HG03280 (cell line): ENCODE measurements around the gene TLL1.

Experiments used
- ATAC-seq: cut with Tn5 transposase; IDR thresholded peaks from one replicate; pipeline ENCODE4 v1.9.1; 2021; ENCODE audit warnings: mild to moderate bottlenecking, moderate library complexity; ENCODE audit not compliant: unreplicated experiment

Gene TLL1

GRCh38 chr4:165872461-165873297 lies at the start of gene TLL1:
TSS of gene TLL1 (plus strand) at chr4:165873237. CDS start at chr4:165873905, 668 bp downstream.
- no peak for ATAC-seq

GRCh38 chr4:165826166-165826565 lies 46.9 kb upstream of the TLL1 start:
- no peak for ATAC-seq

- ATAC-seq, result no peak
Observed at GRCh38 chr4:165827018-165827417, 46.0 kb upstream of the TLL1 start.

DNA sequence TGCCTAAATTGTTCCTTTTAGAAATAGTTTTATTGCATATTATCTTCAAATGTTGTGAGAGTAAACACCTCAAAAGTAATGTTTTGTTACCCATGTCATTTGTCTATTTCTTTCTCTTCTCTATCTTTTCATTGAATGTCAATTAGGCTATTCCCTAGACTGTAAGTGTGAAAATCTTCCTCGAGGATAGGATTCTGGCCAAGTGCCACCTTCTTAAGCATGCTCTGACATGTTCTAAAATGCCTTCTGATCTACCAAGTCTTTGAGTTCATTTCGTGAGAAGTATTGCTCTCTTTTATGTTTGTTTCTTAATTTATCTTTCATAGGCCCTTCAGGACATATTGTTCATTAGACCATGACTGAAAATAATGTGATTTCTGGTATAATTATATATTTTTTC lies 44.1 kb upstream of the TLL1 start:
- ATAC-seq, result no peak

GRCh38 chr4:165834116-165834515 lies 38.9 kb upstream of the TLL1 start:
- no peak for ATAC-seq

- no peak for ATAC-seq
Observed at GRCh38 chr4:165838575-165838974, 34.5 kb upstream of the TLL1 start.

GRCh38 chr4:165839615-165840333 lies 33.3 kb upstream of the TLL1 start:
- no peak for ATAC-seq

GRCh38 chr4:165842684-165843083 lies 30.4 kb upstream of the TLL1 start:
- ATAC-seq, result no peak

DNA sequence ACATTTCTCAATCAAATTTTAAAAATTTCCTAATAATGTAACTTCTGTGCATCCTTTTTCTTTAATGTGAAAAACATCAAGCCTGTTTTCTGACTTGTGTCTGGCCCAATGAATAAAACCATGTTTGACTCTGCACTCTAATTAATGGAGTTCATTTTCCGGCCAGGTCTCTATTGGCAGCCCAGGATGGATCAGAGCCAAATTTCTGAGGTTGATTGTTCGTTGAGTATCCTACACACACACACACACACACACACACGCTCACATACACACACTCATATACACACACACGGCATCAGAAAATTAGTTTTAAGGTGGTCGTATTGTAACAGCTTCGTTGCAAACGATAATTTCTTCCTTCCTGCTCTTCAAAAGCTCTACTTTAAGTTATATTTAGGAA lies 28.9 kb upstream of the TLL1 start:
- no peak for ATAC-seq

DNA sequence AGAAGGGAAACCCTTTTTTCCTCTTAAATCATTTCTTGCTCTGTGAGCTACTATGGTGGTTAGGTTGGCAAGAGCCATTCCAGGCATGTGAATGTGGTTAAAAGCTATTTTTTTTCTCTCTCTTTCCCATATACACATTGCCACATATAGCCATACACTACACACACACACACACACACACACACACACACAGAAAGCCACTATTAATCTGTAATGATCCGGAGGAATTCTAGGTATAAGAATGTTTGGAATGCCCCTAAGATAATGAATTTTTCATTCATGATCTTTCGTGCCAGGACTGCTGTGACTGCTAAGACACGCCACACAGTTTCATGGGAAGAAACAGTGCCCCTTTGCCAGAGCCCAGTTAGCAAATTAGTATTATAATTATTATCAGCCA lies 21.8 kb upstream of the TLL1 start:
- no peak for ATAC-seq

DNA sequence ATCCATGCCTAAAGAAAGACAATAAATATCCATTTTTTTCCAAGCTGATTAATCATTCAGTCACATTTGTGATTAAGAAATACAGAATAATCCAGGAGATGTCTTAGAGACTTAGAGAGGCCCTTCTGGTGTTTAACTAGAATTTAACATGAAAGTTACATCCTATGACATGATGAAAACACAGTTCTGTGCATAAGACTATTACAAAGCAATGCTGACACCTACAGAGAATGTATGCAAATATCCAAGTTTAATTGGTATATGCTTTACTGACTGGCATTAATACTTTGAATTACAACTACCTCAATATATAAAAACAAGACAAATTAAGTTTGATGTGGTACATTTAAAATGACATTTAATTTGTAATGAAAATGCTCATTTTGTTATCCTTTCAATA lies 17.8 kb upstream of the TLL1 start:
- ATAC-seq, result no peak

DNA sequence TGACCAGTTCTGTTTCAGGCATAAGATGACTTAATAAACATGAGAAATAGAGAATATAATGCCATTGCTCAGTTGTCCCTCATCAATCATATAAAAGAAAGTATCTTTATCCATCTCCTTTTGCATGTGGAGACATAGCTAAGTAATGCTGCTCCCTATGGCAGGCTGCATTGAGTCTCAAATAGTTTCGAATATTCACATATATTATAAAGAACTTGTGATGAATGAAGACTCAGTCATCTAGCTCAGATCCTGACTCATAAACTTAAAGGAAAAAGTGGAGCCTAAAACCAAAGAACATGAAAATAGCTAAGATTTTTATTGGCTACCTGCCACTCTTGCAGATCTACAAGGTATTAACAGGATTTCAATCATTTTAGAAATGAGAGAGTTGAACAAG lies 11.7 kb upstream of the TLL1 start:
- ATAC-seq, result no peak

GRCh38 chr4:165864271-165864670 lies 8.8 kb upstream of the TLL1 start:
- no peak for ATAC-seq

DNA sequence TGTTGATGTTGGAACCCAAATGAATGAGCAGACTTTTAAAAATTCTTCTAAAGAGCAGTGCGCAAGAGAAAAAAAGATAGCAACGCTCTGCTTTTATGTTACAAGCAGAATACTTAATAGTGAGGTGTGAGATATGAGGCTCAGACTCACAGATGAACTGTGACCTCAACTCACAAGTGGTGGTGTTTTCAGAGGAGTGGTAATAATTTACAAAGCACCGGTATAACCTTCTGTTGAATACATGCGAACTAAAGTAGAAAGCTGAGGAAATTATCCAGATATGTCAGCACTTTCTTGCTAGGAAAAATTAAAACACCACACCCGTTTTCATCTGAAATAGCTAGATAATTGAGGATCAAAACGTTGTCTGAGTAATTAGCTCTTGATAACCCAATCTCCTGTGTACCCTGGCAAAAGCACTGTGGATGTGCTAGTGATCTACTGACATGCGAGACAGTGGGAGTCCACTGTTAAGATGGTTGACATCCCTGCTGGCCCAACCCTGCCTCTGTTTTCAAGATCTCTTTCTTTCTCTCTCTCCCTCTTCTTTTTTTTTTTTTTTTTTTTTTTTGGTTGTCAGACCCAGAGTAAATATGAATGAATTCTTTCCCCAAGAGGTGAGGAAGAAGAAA lies 6.9 kb upstream of the TLL1 start:
- ATAC-seq, result no peak

- ATAC-seq, result no peak
Observed at GRCh38 chr4:165867961-165868360, 5.1 kb upstream of the TLL1 start.

DNA sequence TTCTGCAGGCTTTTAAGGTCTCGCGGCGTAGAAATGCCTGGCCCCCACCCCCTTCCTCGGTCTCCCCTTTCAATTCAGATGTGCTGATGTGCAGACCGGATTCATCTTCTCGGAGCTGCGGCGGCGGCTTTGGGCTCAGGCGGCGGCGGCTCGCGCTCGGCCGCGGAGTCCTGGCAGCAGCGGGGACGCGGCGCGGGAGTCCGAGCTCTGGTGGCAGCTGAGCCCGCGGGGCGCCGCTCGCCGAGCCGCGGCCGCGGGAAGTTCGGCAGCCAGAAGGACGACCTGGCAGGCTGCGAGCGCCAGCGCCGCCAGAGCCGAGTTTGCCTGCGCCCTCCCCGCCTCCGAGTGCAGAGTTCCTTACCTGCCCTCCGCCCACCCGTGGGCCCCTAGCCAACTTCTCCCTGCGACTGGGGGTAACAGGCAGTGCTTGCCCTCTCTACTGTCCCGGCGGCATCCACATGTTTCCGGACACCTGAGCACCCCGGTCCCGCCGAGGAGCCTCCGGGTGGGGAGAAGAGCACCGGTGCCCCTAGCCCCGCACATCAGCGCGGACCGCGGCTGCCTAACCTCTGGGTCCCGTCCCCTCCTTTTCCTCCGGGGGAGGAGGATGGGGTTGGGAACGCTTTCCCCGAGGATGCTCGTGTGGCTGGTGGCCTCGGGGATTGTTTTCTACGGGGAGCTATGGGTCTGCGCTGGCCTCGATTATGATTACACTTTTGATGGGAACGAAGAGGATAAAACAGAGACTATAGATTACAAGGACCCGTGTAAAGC lies 448 bp downstream of the TLL1 start:
- no peak for ATAC-seq

GRCh38 chr4:165874072-165874790 lies 1.2 kb downstream of the TLL1 start:
- no peak for ATAC-seq

DNA sequence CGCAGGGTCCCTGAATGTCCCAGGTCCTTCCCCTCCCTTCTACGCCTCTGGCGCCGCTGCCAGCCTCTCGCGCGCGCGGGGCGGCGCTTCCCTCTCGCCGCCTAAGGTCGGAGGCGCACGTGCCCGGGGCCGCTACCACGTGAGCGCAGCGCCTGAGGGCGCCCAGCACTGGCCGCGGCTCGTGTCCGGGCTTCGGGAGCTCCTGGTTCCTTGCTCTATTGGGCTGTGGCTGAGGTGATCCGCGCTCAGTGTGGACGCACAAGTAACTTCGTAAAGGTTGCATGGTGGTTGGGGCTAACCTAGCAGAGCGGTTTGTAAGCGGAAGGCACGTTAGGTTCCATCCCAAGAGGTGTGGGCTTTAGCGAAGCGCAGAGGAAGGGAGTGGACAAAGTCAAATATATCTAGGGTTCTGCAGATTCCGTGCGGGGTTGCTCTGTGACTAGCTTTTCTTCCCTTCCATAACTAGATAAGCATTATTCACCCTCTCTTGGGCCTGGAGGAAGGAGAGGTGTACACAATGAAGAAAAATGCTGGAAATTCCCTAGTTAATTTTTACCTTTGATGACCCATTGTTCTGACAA lies 1.8 kb downstream of the TLL1 start:
- ATAC-seq, result no peak

GRCh38 chr4:165875446-165875845 lies 2.4 kb downstream of the TLL1 start:
- no peak for ATAC-seq

DNA sequence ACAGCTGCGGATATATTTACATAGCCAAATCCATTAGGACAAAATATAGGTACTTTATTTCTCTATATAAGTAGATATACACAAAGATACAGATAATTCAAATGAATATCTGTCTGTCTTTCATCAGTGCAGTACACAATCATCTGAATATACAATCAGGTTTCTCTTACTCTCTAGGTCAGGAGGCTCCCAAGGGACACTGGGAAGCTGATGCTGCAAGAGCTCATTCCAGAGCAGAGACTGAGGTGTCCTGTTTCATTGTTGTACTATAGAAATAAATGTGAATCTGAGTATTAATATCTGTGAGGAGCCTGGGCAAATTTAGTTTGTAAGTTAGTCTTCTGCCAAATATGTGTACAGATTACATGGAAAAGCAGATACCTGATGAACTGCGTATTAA lies 4.2 kb downstream of the TLL1 start:
- ATAC-seq, result no peak
